ENCODE results near the gene NFKB2.

Gene NFKB2
- total RNA-seq, result 146 to 462 reads per million in 2 experiments

GRCh38 chr10:102395400-102396316 lies at the start of gene NFKB2:
NFKB2 (plus strand) TSS chr10:102395705; CDS start chr10:102395960, 255 bp downstream.
- DNase-seq (ENCODE audit: low read depth), result peak; percentile 88

- no peak for DNase-seq (ENCODE audit: low read depth)
Observed at GRCh38 chr10:102347236-102347828, 48.2 kb upstream of the NFKB2 start.

GRCh38 chr10:102352066-102352715 lies 43.3 kb upstream of the NFKB2 start:
- peak; percentile 67 for DNase-seq (ENCODE audit: low read depth)

GRCh38 chr10:102354451-102354850 lies 41.1 kb upstream of the NFKB2 start:
- no peak for DNase-seq (ENCODE audit: low read depth)

- DNase-seq (ENCODE audit: low read depth), result no peak
Observed at GRCh38 chr10:102358712-102359382, 36.7 kb upstream of the NFKB2 start.

- DNase-seq (ENCODE audit: low read depth), result no peak
Observed at GRCh38 chr10:102367441-102367840, 28.1 kb upstream of the NFKB2 start.

GRCh38 chr10:102368077-102368476 lies 27.4 kb upstream of the NFKB2 start:
- DNase-seq (ENCODE audit: low read depth), result no peak

GRCh38 chr10:102371295-102371694 lies 24.2 kb upstream of the NFKB2 start:
- DNase-seq (ENCODE audit: low read depth), result no peak

GRCh38 chr10:102375250-102375649 lies 20.3 kb upstream of the NFKB2 start:
- DNase-seq (ENCODE audit: low read depth), result no peak

GRCh38 chr10:102375867-102376266 lies 19.6 kb upstream of the NFKB2 start:
- DNase-seq (ENCODE audit: low read depth), result no peak

- no peak for DNase-seq (ENCODE audit: low read depth)
Observed at GRCh38 chr10:102376901-102377300, 18.6 kb upstream of the NFKB2 start.

GRCh38 chr10:102379383-102379782 lies 16.1 kb upstream of the NFKB2 start:
- no peak for DNase-seq (ENCODE audit: low read depth)

- no peak for DNase-seq (ENCODE audit: low read depth)
Observed at GRCh38 chr10:102381983-102382382, 13.5 kb upstream of the NFKB2 start.

- no peak for DNase-seq (ENCODE audit: low read depth)
Observed at GRCh38 chr10:102382871-102383270, 12.6 kb upstream of the NFKB2 start.

GRCh38 chr10:102384053-102384452 lies 11.5 kb upstream of the NFKB2 start:
- no peak for DNase-seq (ENCODE audit: low read depth)

GRCh38 chr10:102384606-102385429 lies 10.7 kb upstream of the NFKB2 start:
- no peak for DNase-seq (ENCODE audit: low read depth)

GRCh38 chr10:102389894-102390293 lies 5.6 kb upstream of the NFKB2 start:
- DNase-seq (ENCODE audit: low read depth), result no peak

GRCh38 chr10:102392306-102392705 lies 3.2 kb upstream of the NFKB2 start:
- DNase-seq (ENCODE audit: low read depth), result no peak

- no peak for DNase-seq (ENCODE audit: low read depth)
Observed at GRCh38 chr10:102393411-102394078, 2.0 kb upstream of the NFKB2 start.

- peak; percentile 99 for DNase-seq (ENCODE audit: low read depth)
Observed at GRCh38 chr10:102394079-102394800, 1.3 kb upstream of the NFKB2 start.

All from T follicular helper cell (primary cell).